ENCODE data around the gene TMOD3. TPM values are rescaled to one million over a fixed set of nuclear protein-coding genes. Genes with fewer than 3 reads are reported as not detected.

TMOD3 gene
- total RNA-seq, 1 experiment from 2014 or later: 50.0 TPM

DNA sequence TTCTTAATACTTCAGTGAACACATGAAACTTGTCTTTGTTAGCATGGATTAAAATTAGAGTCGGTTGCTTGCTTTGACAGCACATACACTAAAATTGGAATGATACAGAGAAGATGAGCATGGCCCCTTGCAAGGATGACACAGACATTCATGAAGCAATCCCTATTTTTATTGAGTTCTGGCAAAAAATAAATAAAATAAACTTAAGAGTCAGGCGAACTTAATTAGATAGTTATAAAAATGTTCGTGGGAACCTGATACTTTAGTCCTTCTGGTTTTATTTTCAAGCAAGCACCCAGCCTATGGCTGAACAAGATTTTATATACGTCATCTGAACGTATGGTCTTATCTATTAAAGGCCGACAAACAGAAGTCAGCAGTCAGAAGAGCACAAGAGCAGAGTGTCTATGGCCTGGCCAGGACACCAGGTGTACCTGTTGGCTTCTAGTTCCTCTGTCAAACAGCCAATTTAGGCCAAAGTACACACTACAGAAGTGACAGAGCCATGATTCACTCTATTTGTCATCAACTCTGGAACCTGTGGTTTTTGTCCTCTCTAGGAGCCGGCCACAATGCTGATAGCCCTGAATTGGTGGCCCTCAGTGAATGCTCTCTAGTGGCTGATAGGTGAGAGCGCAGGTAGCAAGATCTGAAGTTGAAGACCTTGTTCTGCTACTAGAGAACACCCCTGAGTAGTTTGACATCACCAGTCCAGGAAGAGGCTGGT is 77.8 kb downstream of the TMOD3 start:
- DNase-seq (ENCODE audit: low read depth): peak; percentile 94

GRCh38 chr15:51908316-51908715 is 78.9 kb downstream of the TMOD3 start:
- DNase-seq (ENCODE audit: low read depth): peak; percentile 66

GRCh38 chr15:51909584-51909983 is 80.1 kb downstream of the TMOD3 start:
- DNase-seq (ENCODE audit: low read depth): no peak

GRCh38 chr15:51912528-51912927 is 83.1 kb downstream of the TMOD3 start:
- no peak for DNase-seq (ENCODE audit: low read depth)

DNA sequence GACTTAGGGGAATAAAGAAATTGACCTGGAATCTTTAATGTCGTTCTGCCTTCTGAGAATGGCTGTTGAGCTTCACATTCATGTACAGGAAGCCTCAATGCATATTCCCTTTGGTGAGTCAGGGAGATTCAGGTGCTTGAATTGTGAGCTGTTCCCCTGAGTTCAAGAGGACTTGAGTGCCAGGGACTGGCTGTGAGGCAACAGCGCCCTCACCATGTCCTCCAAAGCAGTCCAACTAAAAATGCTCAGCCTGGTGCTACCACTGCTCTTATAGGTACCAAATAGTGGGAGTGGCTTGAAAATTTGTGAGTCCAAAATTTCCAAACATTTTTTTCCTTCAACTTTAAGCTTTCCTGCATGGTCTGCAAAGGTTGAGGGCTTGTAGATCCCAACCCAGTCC is 88.0 kb downstream of the TMOD3 start:
- DNase-seq (ENCODE audit: low read depth): peak; percentile 61

DNA sequence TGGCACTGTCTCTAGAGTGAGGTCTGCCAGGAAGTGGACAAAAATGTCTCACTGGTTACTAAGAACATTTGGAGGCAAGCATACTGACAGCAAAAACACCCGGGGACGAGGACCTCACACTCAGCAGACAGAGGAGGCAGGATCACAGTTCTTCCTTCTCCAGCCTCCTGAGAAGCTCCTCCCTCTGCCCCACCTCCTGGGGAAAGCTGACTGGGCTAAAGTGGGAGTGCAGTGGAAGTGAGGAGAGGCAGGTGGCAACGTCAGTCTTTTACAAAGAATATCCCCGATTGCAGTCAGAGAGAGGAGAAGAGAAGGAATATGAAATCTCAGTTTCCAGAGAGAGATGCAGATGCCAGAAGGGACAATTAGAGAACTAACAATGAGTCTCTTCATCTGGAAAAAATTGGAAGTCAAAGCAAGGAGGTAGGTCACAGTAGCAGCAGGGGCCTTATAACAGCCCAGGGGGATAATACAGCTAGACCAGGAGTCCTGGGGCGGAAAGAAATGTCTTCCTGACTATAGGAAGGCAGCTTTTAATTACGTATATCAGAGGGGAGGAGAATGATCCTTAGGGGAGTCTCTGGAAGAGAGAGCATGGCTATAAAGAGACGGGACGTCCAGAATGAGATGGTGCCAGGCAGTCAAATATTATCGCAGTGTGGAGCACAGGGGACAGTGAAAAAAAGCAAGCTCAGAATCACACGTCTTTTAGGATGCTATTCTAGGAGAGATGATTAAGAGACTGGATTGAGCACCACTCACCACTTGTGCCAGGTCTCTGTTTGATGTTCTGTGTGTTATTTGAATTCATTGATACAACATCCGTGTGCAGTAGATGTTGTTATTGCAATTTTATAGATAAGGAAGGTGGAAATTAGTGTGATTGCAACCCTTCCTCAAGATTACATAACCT is 95.0 kb downstream of the TMOD3 start:
- no peak for DNase-seq (ENCODE audit: low read depth)

GRCh38 chr15:51926809-51927208 is 97.4 kb downstream of the TMOD3 start:
- DNase-seq (ENCODE audit: low read depth): no peak

- no peak for DNase-seq (ENCODE audit: low read depth)
Observed at GRCh38 chr15:51931016-51931415, 101.6 kb downstream of the TMOD3 start.

- DNase-seq (ENCODE audit: low read depth): peak; percentile 51
Observed at GRCh38 chr15:51931638-51932037, 102.2 kb downstream of the TMOD3 start.

- DNase-seq (ENCODE audit: low read depth): no peak
Observed at GRCh38 chr15:51932161-51932560, 102.7 kb downstream of the TMOD3 start.

GRCh38 chr15:51935466-51936104 is 106.1 kb downstream of the TMOD3 start:
- peak; percentile 9 for DNase-seq (ENCODE audit: low read depth)

DNA sequence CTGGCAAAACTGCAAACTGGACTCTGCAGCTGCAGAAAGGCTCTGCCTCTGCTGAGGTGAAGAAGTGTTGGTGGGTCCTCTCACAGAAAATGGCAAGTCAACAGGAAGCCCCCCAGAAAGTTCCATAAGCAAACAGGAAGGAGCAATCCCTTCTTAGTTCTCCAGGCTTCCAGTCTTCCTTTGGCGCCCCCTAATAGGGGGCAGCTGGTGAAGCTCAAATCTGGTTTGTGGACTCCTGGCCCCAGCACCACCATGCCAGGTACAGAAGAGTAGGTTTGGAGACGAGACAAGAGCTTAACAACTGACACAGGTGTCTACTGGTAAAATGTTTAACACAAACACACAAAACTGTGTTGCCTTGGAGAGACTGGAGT is 106.6 kb downstream of the TMOD3 start:
- no peak for DNase-seq (ENCODE audit: low read depth)

DNA sequence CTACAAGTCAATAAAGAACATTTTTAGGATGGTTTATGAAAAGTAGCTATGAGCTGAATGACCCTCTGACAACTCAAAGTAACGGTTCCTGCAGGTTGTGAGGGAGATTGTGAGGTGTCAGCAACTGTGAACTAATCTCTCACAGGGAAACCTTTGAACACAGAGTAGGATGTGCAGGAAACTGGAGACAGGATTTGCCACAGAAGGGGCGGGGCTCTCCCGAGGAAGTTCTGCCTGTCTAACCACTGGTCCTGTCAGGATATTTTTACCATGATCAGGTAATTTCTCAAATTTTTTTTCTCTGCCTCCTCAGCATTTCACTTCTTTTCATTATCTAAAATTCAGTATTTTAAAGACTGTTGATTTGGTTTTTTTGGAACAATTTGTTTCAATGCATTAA is 108.8 kb downstream of the TMOD3 start:
- no peak for DNase-seq (ENCODE audit: low read depth)

- peak; percentile 15 for DNase-seq (ENCODE audit: low read depth)
Observed at GRCh38 chr15:51939216-51939615, 109.8 kb downstream of the TMOD3 start.

GRCh38 chr15:51947124-51947523 is 117.7 kb downstream of the TMOD3 start:
- no peak for DNase-seq (ENCODE audit: low read depth)

GRCh38 chr15:51952805-51953204 is 123.4 kb downstream of the TMOD3 start:
- no peak for DNase-seq (ENCODE audit: low read depth)

- no peak for DNase-seq (ENCODE audit: low read depth)
Observed at GRCh38 chr15:51955504-51955903, 126.1 kb downstream of the TMOD3 start.

Other genes with a start within 250 kb of the TMOD3 start
- 12.6 and 14.7 TPM in 2 replicates for gene DMXL2, start 206.9 kb upstream of the TMOD3 start, total RNA-seq (2014; rRNA removed; shearing (Covaris generic))
- gene SCG3, start 148.2 kb upstream of the TMOD3 start, total RNA-seq (2014; rRNA removed; shearing (Covaris generic)): 0.10 TPM in 1 of 2 replicates, not detected in the other
- gene LYSMD2, start 92.0 kb upstream of the TMOD3 start, total RNA-seq (2014; rRNA removed; shearing (Covaris generic)): 16.7 and 19.8 TPM in 2 replicates
- 3.5 and 4.4 TPM in 2 replicates for gene TMOD2, start 78.1 kb upstream of the TMOD3 start, total RNA-seq (2014; rRNA removed; shearing (Covaris generic))
- 24.2 and 33.4 TPM in 2 replicates for gene LEO1, start 142.1 kb downstream of the TMOD3 start, total RNA-seq (2014; rRNA removed; shearing (Covaris generic))
- gene MAPK6, start 189.6 kb downstream of the TMOD3 start, total RNA-seq (2014; rRNA removed; shearing (Covaris generic)): 65.2 and 71.6 TPM in 2 replicates